ENCODE measurements around the gene DMAP1.

The DMAP1 gene

GRCh38 chr1:44256762-44257554 is 43.7 kb downstream of the DMAP1 start:
- DNase-seq, result no peak

- DNase-seq, result no peak
These were observed 45.8 kb downstream of the DMAP1 start for GRCh38 chr1:44259090-44259489.

GRCh38 chr1:44260792-44261170 is 47.5 kb downstream of the DMAP1 start:
- DNase-seq, result no peak

GRCh38 chr1:44261171-44261817 is 48.0 kb downstream of the DMAP1 start:
- DNase-seq, result no peak

- DNase-seq, result no peak
These were observed 48.7 kb downstream of the DMAP1 start for GRCh38 chr1:44261962-44262361.

- DNase-seq, result no peak
These were observed 49.1 kb downstream of the DMAP1 start for GRCh38 chr1:44262414-44262813.

GRCh38 chr1:44262816-44263567 is 49.7 kb downstream of the DMAP1 start:
- no peak for DNase-seq

GRCh38 chr1:44263568-44264450 is 50.5 kb downstream of the DMAP1 start:
- no peak for DNase-seq

GRCh38 chr1:44264451-44264771 is 51.1 kb downstream of the DMAP1 start:
- no peak for DNase-seq

- DNase-seq, result no peak
These were observed 52.5 kb downstream of the DMAP1 start for GRCh38 chr1:44265656-44266358.

- no peak for DNase-seq
These were observed 53.4 kb downstream of the DMAP1 start for GRCh38 chr1:44266400-44267344.

- DNase-seq, result no peak
These were observed 54.2 kb downstream of the DMAP1 start for GRCh38 chr1:44267438-44267837.

- no peak for DNase-seq
These were observed 54.8 kb downstream of the DMAP1 start for GRCh38 chr1:44268054-44268453.
